Inflammatory macrophage (primary cell): Measurements from ENCODE around the gene QPCTL.
"Not testable (repeated sequence)": the region's sequence is repeated elsewhere in the genome, so short reads cannot be mapped to it uniquely, and the experiment has no call there.

Experiments
- DNase-seq, 2 donors: peaks; one replicate each; pipeline ENCODE4 v3.0.0-alpha.2; 2020 to 2022

QPCTL gene

DNA sequence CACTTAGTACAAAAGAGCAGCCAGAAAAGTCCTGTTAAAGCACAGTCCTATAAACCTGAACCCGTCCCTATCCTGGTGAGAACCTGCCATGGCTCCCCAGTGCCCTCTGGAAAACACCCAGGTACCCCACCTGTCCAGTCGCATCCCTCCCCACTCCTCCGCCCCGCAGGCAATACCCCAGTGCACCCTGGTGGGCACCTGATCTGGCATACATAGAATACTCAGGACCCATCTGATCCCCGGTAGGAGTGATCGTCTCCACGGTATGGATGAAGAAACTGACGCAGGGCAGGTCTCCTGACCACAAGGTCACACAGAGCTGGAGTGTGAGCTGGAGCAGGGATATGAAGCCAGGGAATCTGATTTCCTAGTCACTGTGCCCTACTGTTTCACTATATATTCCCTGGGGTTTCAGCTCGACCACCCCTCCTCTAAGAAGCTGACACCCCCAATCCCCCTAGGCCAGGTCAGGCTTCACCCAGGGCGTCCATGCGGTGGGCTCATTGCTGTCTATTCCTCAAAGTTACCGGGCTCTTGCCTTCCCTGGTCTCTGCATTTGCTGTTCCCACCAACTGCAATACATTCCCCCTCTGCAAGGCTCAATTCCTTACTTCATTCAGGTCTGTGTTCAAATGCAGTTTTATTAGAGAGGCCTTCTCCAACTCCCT lies 25.7 kb downstream of the QPCTL start:
- no peak for DNase-seq

DNA sequence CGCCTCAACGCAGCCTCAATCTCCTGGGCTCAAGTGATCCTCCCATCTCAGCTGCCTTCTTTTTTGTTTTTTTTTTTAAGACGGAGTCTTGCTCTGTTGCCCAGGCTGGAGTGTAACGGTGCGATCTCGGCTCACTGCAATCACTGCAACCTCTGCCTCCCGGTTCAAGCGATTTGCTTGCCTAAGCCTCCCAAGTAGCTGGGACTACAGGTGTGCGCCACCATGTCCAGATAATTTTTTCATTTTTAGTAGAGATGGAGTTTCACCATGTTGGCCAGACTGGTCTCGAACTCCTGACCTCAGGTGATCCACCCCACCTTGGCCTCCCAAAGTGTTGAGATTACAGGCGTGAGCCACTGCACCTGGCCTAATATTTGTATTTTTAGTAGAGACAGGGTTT lies 27.6 kb downstream of the QPCTL start:
- DNase-seq, result not testable (repeated sequence)

DNA sequence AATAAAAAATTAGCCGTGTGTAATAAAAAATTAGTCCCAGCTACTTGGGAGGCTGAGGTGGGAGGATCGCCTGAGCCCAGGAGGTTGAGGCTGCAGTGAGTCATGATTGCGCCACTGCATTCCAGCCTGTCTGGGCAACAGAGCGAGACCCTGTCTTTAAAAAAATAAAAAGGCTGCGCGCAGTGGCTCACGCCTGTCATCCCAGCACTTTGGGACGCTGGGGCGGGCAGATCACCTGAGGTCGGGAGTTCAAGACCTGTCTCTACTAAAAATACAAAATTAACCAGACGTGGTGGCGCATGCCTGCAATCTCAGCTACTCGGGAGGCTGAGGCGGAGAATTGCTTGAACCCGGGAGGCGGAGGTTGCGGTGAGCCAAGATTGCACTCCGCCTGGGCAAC lies 36.2 kb downstream of the QPCTL start:
- not testable (repeated sequence) for DNase-seq

DNA sequence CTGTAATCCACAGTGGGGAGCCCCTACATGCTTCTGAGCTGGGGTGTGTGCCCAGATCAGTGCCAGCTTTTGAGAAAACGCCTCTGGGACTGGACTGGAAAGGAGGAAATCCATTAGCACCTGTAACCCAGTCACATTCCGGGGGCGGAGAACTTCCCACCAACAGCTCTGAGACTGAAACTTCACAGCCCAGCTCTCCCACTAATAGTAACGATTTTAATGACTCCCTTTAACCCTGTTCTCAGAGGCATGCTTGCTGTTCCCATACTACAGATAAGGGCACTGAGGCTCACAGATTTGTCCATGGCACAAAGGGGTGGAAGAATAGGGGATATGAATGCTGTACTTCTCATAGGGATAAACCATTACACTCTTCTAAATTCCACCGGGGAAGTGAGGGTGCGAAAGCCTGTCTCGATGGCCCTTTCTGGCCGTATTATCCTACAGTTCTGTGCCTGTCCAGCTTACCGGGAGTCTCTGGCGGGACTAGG lies 37.4 kb downstream of the QPCTL start:
- DNase-seq, result peak in 1 of 2 donors; percentile 21

DNA sequence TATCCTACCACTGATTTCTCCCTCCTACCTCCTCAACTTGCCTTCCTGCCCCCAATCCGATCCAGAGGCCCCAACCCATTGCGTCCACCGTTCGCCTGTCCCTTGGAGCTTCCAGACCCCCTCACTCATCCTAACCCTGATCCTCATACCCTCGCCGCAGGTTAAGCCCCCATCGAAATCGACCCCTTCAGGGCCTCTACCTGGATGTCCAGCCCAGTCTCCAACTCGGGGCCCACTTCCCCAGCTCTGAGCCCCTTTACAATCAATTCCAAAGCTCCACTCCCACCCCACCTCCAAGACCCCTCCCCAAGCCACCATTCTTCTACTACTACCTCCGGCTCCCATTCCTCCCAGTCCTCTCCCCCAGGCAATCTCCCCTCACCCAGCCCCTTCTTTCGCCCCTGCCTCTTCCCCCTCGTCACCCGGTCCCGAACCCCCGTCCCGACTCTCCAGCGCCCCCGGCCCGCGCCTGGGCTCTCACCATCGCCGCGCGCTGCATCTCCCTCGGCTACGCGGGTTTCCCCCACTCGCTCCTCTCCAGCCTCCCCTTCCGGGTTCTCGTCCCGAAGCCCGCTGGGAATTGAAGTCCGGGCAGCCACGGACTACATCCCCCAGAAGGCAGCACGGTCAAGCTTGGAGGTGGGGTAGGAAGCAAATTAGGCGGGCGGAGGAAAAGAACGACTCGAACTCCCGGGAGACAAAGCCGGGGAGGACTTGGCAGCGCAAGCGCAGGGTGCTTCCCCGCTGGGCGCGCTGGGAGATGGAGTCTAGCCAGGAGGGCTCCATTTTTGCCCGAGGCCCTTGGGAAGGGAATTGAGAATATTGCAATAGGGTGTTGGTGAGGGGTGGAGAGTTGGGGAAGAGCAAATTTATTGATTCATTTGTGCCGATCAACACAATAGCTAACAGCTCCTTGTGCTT lies 38.2 kb downstream of the QPCTL start, which contains the start of gene FBXO46:
Gene FBXO46 (minus strand): TSS at position 529 of the 921 bp plus-strand sequence. CDS start 17,401 bp downstream, outside the sequence.
- peak; percentile 98 for DNase-seq

DNA sequence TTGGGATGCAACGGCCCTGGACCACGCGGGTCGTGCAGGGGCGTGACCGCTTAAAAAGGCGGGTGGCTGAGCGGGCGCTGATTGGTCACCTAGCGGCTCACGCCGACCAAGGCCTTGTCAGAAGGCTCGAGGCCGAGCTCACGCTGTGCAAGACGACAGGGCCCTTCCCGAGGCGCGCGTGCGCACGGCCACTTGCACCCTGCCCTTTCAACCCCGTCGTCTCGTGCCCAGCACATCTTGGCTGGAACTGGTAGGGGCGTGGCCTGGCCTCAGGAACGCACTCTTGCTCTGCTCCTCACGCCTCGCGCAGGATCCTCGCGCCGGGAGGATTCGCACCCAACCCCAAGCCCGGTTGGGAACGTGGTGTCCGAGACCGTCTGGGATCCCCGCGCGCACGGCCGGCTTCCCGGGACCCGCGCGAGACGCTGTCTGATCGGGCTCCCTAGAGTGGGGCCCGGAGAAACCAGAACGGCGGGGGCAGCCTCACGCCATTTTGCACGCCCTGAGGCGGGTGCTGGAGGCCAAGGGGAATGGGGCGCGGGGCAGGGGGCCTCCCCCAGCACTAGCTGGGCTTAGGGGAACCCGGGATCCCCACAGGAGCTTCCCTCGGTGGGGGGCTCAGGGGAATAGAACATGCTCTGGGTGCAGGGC lies 40.8 kb downstream of the QPCTL start, which contains the start of gene MEIOSIN:
Gene MEIOSIN (plus strand): TSS at position 280 of the 651 bp plus-strand sequence. CDS start 1,938 bp downstream, outside the sequence.
- DNase-seq, result no peak

DNA sequence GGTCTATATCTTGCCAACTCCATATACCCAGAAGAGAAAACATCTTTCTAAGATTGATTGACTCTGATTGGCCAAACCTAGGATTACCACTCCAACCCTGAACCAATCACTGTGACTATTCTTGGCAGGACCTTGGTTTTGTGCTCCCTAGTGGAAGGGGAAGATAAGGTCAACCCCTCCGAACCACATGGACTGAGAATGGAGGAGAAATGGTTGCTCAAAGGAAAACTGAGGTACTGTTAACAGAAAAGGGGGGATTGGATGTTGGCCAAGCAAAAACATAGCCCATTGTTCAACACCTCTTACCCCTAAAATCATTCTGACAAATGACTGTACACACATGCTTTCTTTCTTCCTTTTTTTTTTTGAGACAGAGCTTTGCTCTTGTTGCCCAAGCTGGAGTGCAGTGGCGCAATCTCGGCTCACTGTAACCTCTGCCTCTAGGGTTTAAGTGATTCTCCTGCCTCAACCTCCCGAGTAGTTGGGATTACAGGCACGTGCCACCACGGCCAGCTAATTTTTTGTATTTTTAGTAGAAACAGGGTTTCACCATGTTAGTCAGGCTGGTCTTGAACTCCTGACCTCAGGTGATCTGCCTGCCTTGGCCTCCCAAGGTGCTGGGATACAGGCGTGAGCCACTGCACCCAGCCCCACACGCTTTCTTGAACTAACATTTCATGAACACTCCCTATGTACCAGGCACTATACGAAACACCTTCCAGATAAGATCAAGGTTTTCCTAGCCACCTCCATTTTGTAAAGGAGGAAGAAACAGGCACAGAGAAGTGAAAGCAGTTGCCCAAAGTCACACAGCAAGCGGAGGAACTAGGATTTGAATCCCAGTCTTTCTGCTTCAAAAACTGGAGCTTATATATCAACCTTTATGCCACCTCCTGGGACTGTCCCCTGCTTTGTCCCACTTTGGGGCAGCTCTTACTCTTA lies 47.3 kb downstream of the QPCTL start:
- DNase-seq, result peak; percentile 55 to 70

DNA sequence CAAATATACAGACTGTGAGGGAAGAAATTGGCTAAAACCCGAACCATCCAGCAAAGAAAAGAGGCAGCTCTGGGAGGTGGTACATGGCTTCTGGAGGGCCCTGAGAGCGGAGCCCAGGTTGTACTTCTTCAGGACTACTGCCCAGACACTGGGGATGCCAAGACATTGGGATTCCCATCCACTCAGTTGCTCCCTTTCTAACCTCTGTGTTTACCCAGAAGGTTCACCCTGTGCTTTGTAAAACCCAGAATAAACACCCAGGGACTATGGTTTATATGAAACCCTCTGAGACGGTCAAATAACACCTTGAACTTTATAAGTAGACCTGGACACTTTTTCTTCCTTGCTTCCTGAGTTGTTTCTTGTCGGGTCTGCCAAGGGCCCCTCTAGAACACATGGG lies 50.5 kb downstream of the QPCTL start:
- no peak for DNase-seq

DNA sequence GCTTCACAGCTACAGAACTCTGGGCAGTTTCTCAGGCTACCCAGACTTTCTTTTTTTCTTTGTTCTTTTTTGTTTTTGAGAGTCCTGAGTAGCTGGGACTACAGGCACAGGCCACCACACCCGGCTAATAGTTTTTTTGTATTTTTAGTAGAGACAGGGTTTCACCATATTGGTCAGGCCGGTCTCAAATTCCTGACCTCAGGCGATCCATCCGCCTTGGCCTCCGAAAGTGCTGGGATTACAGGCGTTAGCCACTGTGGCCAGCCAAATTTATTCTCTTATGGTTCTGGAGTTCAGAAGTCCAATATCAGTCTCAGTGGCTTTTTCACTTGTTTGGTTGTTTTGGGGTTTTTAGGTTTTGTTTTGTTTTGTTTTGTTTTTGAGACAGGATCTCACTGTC lies 53.1 kb downstream of the QPCTL start:
- DNase-seq, result no peak

DNA sequence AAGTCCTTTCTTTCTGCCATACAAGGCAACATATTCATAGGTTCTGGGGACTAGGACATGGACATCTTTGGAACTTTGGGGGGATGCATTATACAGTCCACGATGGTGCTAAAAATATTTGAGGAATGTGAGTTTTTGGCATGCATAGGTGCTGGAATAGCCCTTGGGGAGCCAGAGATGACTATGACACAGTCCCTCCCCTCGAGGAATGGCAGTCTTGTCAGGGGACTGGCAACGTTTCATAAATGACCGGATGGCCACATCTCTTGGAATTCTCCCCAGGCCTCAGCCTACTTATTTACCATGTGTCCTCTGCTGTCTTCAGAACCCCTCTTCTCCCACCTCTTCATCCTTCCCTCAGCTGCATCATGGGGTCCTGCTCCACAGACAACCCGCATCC lies 54.4 kb downstream of the QPCTL start:
- no peak for DNase-seq

DNA sequence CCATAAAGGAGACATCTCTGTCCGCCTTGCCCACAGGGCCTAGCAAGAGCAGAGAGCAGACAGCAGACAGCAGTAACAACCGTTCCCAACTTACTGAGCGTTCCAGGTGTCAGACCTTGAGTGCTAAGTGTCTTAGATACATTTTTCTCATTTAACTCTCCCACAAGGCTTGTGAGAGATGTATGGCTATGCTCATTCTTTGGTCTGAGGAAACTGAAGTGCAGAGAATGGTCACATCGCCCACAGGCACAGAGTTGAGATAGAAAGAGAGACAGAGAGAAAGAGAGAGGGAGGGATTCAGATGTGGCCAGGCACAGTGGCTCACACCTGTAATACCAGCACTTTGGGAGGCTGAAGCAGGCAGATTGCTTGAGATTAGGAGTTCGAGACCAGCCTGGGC lies 55.0 kb downstream of the QPCTL start:
- no peak for DNase-seq

DNA sequence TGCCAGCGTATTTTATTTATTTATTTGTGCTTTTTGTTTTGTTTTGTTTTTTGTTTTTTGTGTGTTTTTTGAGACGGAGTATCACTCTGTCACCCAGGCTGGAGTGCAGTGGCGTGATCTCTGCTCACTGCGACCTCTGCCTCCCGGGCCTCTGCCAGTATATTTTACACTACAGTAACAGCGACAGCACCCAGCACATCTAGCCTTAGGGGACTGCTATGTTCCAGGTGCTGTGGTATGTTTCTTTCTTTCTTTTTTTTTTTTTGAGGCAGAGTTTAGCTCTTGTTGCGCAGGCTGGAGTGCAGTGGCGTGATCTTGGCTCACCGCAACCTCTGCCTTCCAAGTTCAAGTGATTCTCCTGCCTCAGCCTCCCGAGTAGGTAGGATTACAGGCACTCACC lies 59.0 kb downstream of the QPCTL start:
- DNase-seq, result not testable (repeated sequence)

DNA sequence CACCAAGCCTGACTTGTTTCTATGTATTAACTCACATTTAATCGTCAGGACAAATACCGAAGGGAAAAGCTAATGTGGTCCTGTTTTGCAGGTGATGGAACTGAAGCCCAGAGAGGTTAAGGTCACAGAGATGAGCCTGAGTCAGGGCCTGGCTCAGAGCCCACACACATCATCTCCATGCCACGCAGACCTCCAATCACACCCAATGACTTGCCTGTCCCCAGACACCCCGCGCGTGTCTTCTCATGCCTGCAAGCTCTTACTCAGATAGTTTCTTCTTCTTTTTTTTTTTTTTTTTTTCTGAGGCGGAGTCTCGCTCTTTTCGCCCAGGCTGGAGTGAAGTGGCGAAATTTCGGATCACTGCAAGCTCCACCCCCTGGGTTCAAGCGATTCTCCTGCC lies 60.2 kb downstream of the QPCTL start:
- DNase-seq, result peak in 1 of 2 donors; percentile 23

DNA sequence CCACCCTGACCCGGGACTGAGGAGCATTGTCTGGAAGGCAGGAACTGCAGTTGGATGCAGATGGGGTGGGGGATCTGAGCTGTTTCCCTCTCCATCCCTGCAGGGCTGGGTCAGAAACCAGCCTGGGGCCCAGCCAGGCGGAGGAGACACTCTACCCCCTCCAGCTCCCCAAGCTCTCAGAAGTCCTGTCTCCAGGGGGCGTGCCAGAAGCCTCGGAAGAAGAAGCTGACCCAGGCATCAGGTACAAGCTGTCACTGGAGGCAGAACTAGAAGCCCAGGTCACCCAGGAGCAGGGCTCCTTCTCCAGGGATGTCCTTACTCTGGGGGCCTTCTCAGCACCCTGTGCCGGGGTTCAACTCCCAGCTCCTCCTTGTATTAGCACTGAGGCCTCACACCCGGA lies 61.1 kb downstream of the QPCTL start:
- no peak for DNase-seq
